Osteoblast (primary cell): ENCODE data around the gene LRFN3. TPM values are rescaled to one million over a fixed set of nuclear protein-coding genes. Genes with fewer than 3 reads are reported as not detected.
A peak's percentile ranks its signal among the peaks of the same experiment; 100 is the strongest.

Experiments
- DNase-seq: peaks from one replicate; pipeline ENCODE4 v3.0.0; 2011; ENCODE audit warnings: low spot score, mixed read lengths; ENCODE audit not compliant: insufficient read length; ENCODE audit errors: missing footprints
- H2AFZ ChIP-seq: 2 replicates; pipeline ENCODE4 v1.6.0; 2011; ENCODE audit warnings: mild to moderate bottlenecking, low read length
- H3K27ac ChIP-seq: 2 replicates; pipeline ENCODE4 v1.5.1; 2011; ENCODE audit warnings: mild to moderate bottlenecking, low read depth, low read length, moderate library complexity
- H3K27me3 ChIP-seq: 2 replicates; pipeline ENCODE4 v1.6.0; 2012; ENCODE audit warnings: mild to moderate bottlenecking, control low read depth, inconsistent platforms, low read length, moderate library complexity; ENCODE audit not compliant: insufficient read depth
- H3K36me3 ChIP-seq: 2 replicates; pipeline ENCODE4 v1.5.1; 2011; ENCODE audit warnings: mild to moderate bottlenecking, low read length, control low read depth, moderate library complexity; ENCODE audit not compliant: insufficient read depth
- H3K4me1 ChIP-seq: 2 replicates; pipeline ENCODE4 v1.5.1; 2011; ENCODE audit warnings: mild to moderate bottlenecking, low read length, control low read depth, moderate library complexity; ENCODE audit not compliant: insufficient read depth
- H3K4me2 ChIP-seq: 2 replicates; pipeline ENCODE4 v1.6.0; 2011; ENCODE audit warnings: mild to moderate bottlenecking, low read length; ENCODE audit not compliant: insufficient read depth
- H3K4me3 ChIP-seq: fragments of 200-600 bp; sonication (generic); 3 replicates; pipeline ENCODE4 v1.5.1; 2012; ENCODE audit warnings: mild to moderate bottlenecking, low read length, inconsistent platforms; ENCODE audit not compliant: insufficient read depth
- H3K79me2 ChIP-seq: 2 replicates; pipeline ENCODE4 v1.6.0; 2012; ENCODE audit warnings: mild to moderate bottlenecking, low read length, control low read depth, inconsistent platforms; ENCODE audit not compliant: insufficient read depth
- H3K9me3 ChIP-seq: 2 replicates; pipeline ENCODE4 v1.5.1; 2011; ENCODE audit warnings: low read depth, low read length, control low read depth
- H4K20me1 ChIP-seq: 2 replicates; pipeline ENCODE4 v1.6.0; 2012; ENCODE audit warnings: mild to moderate bottlenecking, low read length, control low read depth; ENCODE audit not compliant: insufficient read depth
- CTCF ChIP-seq: IDR thresholded peaks from 2 replicates; pipeline ENCODE4 v1.5.1; 2011; ENCODE audit warnings: mild to moderate bottlenecking, low read depth, low read length, moderate library complexity; ENCODE audit errors: extremely low read depth
- total RNA-seq: library from RNA; depleted of rRNA; stranded (reverse); fragments of >200 nt; gene quantifications from 2 replicates; pipeline ENCODE4 v1.2.3, GENCODE V29; 2012

Gene LRFN3
- total RNA-seq, 1 donor = 6.9 TPM

GRCh38 chr19:35919306-35919705, 16.9 kb upstream of the LRFN3 start:
- no peak overlapping the region for H3K27ac ChIP-seq
- peaks cover 6% of the 10 kb centered on the region for H3K27me3 ChIP-seq
- H2AFZ ChIP-seq = no peak overlapping the region
- no peak for TF ChIP-seq CTCF
- no peak overlapping the region for H3K4me3 ChIP-seq
- H4K20me1 ChIP-seq = no peaks in the 10 kb centered on the region
- no peaks in the 10 kb centered on the region for H3K9me3 ChIP-seq
- H3K4me1 ChIP-seq = no peaks in the 10 kb centered on the region
- DNase-seq = no peak
- H3K79me2 ChIP-seq = no peaks in the 10 kb centered on the region
- no peaks in the 10 kb centered on the region for H3K36me3 ChIP-seq
- no peak overlapping the region for H3K4me2 ChIP-seq

- H3K4me2 ChIP-seq = no peak overlapping the region
- no peaks in the 10 kb centered on the region for H3K36me3 ChIP-seq
- H3K4me3 ChIP-seq = no peak overlapping the region
- no peaks in the 10 kb centered on the region for H3K79me2 ChIP-seq
- no peak overlapping the region for H3K27ac ChIP-seq
- TF ChIP-seq CTCF = no peak
- no peaks in the 10 kb centered on the region for H4K20me1 ChIP-seq
- no peaks in the 10 kb centered on the region for H3K4me1 ChIP-seq
- peaks cover 6% of the 10 kb centered on the region for H3K27me3 ChIP-seq
- H3K9me3 ChIP-seq = peaks cover 2% of the 10 kb centered on the region
- DNase-seq = no peak
- H2AFZ ChIP-seq = no peak overlapping the region
These were observed 15.2 kb upstream of the LRFN3 start for GRCh38 chr19:35921012-35921411.

GRCh38 chr19:35925501-35925900, 10.7 kb upstream of the LRFN3 start:
- TF ChIP-seq CTCF = no peak
- Histone ChIP-seq H3K9me3 (peaks cover 2% of the 10 kb centered on the region), H3K4me1 (no peaks in the 10 kb centered on the region), H3K4me3 (no peak overlapping the region), H3K4me2 (no peak overlapping the region), H3K36me3 (no peaks in the 10 kb centered on the region), H2AFZ (no peak overlapping the region), H3K79me2 (no peaks in the 10 kb centered on the region), H3K27me3 (peaks cover 6% of the 10 kb centered on the region), H3K27ac (no peak overlapping the region), H4K20me1 (no peaks in the 10 kb centered on the region)
- peak; percentile 52 for DNase-seq

GRCh38 chr19:35928507-35928906, 7.7 kb upstream of the LRFN3 start:
- Histone ChIP-seq H4K20me1 (no peaks in the 10 kb centered on the region), H2AFZ (no peak overlapping the region), H3K4me2 (no peak overlapping the region), H3K36me3 (no peaks in the 10 kb centered on the region), H3K79me2 (no peaks in the 10 kb centered on the region), H3K4me1 (peaks cover 4% of the 10 kb centered on the region), H3K9me3 (peaks cover 2% of the 10 kb centered on the region), H3K27ac (no peak overlapping the region), H3K4me3 (no peak overlapping the region), H3K27me3 (peaks cover 6% of the 10 kb centered on the region)
- peak; percentile 3 for DNase-seq
- TF ChIP-seq CTCF = no peak
